GM19099 (cell line): ENCODE measurements around the gene MTAP.

ENCODE experiments used
- POLR2A ChIP-seq: IDR thresholded peaks from 3 replicates; pipeline ENCODE4 v1.6.1; 2011; ENCODE audit warnings: low read depth; ENCODE audit not compliant: insufficient read length; ENCODE audit errors: extremely low read depth

MTAP gene

DNA sequence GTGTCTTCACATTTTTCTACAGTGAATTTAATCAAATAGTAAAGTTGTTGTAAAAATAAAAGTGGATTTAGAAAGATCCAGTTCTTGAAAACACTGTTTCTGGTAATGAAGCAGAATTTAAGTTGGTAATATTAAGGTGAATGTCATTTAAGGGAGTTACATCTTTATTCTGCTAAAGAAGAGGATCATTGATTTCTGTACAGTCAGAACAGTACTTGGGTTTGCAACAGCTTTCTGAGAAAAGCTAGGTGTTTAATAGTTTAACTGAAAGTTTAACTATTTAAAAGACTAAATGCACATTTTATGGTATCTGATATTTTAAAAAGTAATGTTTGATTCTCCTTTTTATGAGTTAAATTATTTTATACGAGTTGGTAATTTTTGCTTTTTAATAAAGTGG lies 60.4 kb downstream of the MTAP start:
- no peak for TF ChIP-seq POLR2A

DNA sequence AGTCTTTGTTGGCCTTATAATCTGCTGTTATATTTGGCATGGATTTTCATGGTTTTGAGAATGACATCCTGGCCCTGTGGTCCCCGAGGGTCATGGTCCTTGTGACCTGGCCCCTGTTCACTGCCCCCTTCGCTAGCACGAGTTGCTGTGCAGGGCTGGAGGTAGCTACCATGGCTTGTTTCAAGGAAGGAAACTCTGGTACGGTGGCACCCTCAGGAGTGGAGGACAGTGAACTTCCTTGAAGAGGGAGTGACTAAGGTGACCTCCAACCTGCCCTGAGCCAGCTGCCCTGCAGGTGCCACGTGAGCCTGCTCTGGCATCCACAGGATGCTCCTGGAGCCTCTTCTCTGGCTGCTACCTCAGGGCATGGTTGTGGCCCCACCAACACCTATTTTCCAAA lies 62.1 kb downstream of the MTAP start:
- TF ChIP-seq POLR2A: no peak

DNA sequence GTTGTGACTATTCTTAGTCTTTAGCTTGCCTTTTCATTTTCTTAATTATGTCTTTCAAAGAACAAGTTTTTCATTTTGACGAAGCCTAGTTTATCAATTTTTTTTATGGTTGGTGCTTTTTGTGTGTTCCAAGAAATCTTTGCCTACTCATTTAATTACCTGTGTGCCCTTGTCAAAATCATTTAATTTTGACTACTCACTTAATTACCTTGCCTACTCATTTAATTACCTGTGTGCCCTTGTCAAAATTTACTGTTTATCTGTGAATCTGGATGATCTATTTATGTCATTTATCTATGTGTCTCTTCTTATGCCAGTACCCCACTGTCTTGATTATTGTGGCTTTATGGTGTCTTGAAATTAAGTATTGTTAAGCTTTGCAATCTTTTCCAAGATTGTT lies 63.9 kb downstream of the MTAP start:
- no peak for TF ChIP-seq POLR2A

DNA sequence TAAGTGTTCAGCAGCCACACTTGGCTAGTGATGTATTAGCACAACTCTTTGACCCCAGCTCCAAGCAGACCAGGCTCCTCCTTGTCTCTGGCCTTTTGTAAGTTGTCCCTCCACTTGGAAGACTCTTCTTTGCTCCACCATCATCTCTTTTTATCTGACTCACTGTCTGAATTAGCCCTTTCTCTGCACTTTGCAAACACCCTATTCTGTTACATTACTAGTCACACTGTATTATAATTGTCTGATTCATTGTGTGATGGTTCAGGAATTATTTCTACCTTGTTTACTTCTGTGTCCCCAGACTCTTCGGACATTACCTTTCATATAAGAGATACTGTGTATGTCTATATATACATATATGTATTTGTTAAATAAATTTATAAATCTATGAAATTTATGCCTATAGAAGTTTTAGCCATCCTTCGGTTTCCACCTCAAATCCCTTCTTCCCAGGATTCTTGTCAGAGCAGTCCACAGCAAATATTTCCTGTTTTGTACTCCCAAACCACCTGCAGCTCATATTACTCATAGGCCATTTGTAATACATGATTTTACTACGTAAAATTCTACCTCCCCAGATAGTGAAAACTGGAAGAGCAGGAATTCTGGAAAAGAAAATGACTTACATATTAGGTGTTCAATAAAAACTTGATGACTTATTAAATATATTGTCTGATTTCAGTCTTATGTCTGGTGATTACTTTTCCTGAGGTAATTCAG lies 69.0 kb downstream of the MTAP start:
- TF ChIP-seq POLR2A: no peak

DNA sequence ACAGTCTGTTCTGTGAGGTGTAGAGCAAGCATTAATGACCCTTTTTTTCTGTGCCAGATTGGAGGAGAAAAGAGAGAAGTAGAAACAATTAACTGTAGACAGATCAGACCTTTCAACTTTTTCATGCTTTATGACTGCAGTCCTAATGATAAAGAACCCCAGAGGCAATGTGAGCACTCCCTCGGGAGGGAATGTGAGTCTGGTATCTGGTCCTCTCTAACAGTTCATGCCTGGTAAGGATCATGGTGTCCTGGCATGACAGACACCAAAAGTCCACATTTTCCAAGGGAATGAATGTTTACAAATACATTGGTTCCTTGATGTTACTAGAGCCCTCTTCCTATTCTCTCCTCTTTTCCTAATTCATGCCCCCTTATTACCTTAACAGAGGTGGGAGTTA lies 70.3 kb downstream of the MTAP start:
- no peak for TF ChIP-seq POLR2A

DNA sequence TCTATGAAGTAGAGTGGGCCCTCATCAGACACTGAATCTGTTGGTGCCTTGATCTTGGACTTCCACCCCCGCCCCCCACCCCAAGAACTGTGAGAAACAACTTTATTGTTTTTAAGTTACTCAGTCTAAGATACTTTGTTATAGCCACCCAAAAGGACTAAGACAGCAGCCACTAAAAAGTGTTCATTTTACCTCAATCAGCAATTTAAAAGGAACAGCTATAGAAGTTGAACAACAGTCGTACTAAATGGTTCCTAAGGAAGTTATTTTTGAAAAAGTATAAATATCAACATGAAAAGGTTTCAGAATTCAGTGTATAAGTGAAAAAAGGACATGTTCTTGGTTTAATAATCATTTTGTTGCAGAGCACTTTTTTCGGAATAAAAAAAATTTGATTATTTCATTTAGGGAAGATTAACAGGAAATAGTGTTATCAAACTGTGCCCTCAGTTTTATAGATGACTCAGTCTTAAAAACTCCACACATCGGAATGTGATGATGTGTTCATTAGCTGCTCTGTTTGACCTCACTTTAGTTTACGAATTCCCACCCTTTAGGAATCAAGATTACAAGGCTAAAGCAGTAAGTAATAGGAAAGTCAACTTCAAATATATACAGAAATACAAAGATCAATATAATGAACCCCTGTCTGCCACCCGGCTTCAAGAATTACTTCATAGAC lies 71.2 kb downstream of the MTAP start:
- no peak for TF ChIP-seq POLR2A

DNA sequence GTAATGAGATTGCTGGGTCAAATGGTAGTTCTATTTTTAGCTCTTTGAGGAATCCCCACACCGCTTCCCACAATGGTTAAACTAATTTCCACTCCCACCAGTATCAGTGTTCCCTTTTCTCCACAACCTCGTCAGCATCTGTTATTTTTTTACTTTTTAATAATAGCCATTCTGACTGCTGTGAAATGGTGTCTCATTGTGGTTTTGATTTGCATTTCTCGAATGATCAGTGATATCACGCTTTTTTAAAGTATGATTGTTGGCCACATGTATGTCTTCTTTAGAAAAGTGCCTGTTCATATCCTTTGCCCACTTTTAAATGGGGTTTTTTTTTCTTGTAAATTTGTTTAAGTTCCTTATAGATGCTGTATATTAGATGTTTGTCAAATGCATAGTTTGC lies 73.5 kb downstream of the MTAP start:
- no peak for TF ChIP-seq POLR2A

DNA sequence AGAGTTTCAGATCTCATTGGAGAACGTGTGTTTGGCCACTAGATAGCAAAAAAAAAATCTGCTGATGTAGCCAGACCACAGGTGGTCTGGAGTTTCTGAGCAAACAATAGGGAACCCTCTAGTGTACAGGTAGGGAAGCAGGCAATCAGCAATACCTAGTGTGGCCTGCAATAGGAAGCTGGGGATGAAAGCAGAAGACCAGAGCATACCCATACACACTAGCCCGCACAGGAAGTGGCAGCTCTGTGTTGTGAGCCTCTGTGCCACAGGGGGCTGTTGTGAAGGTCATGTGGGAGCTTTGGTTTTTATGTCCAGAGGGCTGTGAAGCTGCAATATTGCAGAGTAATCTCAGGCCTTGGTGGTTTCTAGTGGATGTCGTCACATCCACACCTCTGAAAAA lies 81.2 kb downstream of the MTAP start:
- no peak for TF ChIP-seq POLR2A

DNA sequence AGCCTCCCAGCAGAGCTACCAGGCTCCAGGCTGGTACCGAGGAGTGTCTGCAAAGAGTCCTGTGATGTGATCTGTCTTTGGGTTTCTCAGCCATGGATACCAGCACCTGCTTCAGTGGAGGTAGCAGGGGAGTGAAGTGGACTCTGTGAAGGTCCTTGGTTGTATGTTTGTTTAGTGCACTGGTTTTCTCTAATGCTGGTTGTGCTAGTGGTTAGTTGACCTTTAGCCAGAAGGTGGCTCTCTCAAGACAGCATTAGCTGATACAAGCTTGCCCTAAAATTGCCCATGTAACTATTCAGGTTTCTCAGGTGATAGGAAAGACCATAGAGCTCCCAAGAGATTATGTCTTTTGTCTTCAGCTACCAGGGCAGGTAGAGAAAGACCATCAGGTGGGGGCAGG lies 87.2 kb downstream of the MTAP start:
- no peak for TF ChIP-seq POLR2A

DNA sequence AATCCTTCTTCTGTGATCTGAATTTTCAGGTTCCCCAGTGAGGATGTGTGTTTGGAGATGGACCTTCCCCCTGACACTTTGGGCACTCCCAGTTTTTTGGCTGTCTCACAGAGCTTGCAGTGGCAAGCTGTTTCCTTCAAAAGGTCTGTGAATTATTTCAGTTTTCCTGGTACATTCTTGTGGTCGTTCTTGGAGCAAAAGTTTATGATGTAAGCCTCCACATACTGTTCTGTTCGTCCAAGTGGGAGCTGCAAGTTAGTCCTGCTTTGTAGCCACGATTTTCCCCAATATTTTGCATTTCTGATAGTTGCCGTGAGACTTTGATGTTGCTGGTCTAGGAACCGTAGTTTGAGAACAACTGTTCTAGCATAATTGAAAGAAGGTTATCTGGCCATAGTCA lies 88.3 kb downstream of the MTAP start:
- no peak for TF ChIP-seq POLR2A

DNA sequence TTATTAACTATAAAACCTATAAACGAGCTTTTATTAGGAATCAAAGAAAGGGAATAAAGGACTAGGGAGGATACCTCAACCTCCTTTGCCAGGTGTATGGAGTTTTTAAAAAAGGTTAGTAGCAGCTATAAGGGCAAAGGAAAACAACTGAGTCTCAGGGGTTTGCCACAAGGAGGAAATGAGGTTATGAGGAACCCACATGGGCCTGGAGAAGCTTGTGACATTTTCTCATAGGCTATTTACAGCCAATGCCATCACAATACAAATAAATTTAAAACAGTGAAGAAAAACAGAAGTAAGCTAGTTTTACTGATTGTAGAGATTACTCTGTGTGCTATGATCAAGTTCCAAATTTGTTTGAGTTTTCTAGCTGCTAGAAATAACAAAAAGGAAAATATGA lies 99.1 kb downstream of the MTAP start:
- no peak for TF ChIP-seq POLR2A

DNA sequence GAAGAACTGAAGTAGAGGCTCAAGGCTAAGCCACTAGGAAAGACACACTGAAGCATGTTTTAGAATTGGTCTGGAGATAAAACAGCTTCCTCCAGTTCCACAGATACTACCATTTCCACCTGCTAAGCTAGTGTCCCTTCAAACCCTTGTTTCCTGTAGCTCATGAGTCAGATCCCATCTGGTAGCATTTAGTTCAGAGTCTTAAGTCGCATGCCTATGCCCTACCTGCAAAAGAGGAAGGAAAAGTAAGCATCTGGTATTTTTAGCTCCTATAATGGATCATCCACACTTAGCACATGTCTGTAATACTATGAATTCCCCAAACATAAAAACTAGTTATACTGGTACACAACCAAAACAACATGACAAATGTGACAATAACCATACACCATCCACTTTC lies 99.7 kb downstream of the MTAP start:
- TF ChIP-seq POLR2A: no peak

DNA sequence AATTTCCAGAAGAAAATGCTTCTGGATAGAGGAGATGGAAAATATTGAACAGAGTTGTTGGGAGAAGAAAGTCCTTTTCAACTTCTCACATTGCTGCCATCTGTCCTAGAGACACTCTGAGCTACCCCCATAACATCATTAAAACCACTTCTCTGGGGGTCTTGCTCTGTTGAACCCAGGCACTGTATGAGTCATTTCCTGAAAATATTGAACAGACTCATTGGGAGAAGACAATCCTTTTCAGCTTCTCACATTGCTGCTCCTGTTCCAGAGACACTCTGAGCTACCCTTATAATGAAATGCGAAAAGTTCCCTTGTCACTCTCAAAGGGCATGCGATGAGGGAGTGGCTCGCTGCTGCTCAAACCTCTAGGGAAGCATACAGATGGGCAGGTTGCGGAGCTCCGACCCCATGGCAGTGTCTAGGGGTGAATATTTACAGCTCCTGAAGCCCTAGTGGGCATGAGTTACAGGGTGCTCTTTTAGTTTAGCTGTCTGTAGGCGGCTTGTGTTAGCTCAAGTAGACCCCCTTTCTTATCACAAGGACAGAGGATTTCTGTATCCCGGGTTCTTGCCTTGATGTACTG lies 101.0 kb downstream of the MTAP start:
- TF ChIP-seq POLR2A: no peak

DNA sequence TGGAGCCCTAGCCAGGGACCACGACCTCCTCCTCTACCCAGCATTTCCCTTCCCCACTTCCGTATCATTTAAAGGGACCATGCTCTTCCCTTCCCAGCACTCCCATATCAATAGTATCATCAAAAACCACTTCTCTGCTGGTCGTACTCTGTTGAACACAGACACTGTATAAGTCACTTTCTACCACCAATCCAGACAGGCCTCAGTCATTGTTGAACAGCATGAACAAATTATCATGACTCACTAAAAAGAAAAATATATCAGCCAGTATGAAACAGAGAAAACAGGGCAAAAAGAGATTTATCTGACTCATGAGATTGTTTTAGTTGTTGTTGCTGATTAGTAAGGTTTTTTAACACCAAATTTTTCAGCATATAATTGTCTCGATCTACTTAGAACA lies 101.9 kb downstream of the MTAP start:
- TF ChIP-seq POLR2A: no peak

DNA sequence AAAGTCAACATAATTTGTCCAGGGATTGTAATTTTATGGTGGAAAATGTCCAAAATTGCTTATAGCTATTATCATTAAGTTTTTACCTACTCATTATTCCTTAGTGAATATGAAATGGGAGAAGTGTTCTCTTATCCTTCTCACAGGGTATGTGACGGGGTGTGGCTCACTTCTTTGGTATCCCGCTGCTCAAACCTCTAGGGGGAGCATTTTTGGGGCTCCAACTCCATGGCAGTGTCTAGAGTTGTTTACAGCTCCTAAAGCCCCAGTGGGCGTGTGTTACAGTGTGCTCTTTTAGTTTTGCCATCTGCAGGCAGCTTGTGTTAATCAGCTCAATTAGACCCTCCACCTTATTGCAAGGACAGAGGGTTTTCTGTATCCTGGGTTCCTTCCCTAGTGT lies 102.3 kb downstream of the MTAP start:
- TF ChIP-seq POLR2A: no peak

DNA sequence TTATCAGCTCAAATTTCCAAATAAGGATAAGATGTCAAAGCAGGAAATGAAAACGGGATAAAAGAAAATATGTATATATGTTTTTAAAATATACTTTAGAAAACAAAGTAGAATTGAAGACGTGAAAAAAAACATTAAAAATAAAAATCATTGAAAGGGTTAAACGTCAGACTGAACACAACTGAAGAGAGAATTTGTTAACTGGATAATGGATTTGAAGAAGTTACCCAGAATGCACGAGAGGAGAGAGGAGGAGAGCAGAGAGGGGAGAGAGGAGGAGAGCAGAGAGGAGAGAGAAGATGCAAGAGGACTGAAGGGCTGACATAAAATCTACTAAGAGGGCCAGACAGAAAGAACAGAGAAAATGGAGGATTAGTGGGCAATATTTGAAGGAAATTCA lies 103.8 kb downstream of the MTAP start:
- no peak for TF ChIP-seq POLR2A
